ENCODE data around the gene TTLL11.

TTLL11 gene

GRCh38 chr9:122084026-122084675 lies 9.0 kb downstream of the TTLL11 start:
- Histone ChIP-seq H3K4me1 (ENCODE audit: insufficient read depth, low read length, poor library complexity, severe bottlenecking) (no peaks in the 10 kb centered on the region), H3K27me3 (ENCODE audit: insufficient read depth, low read length, poor library complexity, severe bottlenecking) (no peaks in the 10 kb centered on the region), H2AFZ (ENCODE audit: low read length) (no peak overlapping the region), H3K9me3 (ENCODE audit: insufficient read depth, low read depth, low read length) (no peaks in the 10 kb centered on the region), H3K4me2 (ENCODE audit: low read depth, low read length, poor library complexity, severe bottlenecking) (no peak overlapping the region), H3K36me3 (ENCODE audit: insufficient read depth, low read length) (no peaks in the 10 kb centered on the region), H3F3A (ENCODE audit: low read depth) (no peaks in the 10 kb centered on the region), H3K9ac (ENCODE audit: low read depth, low read length, poor library complexity, severe bottlenecking) (no peak overlapping the region), H3K4me3 (ENCODE audit: low read length, poor library complexity, severe bottlenecking) (no peak overlapping the region), H4K20me1 (ENCODE audit: insufficient read depth, low read length, poor library complexity, severe bottlenecking) (no peaks in the 10 kb centered on the region), H3K9me2 (replicated peaks; ENCODE audit: low read depth, low read length) (no peaks in the 10 kb centered on the region), H3K79me2 (ENCODE audit: insufficient read depth, low read length) (no peaks in the 10 kb centered on the region)
- TF ChIP-seq, protein P1, sequence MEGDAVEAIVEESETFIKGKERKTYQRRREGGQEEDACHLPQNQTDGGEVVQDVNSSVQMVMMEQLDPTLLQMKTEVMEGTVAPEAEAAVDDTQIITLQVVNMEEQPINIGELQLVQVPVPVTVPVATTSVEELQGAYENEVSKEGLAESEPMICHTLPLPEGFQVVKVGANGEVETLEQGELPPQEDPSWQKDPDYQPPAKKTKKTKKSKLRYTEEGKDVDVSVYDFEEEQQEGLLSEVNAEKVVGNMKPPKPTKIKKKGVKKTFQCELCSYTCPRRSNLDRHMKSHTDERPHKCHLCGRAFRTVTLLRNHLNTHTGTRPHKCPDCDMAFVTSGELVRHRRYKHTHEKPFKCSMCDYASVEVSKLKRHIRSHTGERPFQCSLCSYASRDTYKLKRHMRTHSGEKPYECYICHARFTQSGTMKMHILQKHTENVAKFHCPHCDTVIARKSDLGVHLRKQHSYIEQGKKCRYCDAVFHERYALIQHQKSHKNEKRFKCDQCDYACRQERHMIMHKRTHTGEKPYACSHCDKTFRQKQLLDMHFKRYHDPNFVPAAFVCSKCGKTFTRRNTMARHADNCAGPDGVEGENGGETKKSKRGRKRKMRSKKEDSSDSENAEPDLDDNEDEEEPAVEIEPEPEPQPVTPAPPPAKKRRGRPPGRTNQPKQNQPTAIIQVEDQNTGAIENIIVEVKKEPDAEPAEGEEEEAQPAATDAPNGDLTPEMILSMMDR (conservative IDR thresholded peaks at IDR 0.05; ENCODE audit: low read length): no peak
- TF ChIP-seq EZH2phosphoT487 (IDR thresholded peaks at IDR 0.05; ENCODE audit: borderline replicate concordance): no peak

- H3K36me3 ChIP-seq (ENCODE audit: insufficient read depth, low read length): no peaks in the 10 kb centered on the region
- TF ChIP-seq EZH2phosphoT487 (IDR thresholded peaks at IDR 0.05; ENCODE audit: borderline replicate concordance): no peak
- TF ChIP-seq, protein P1 (conservative IDR thresholded peaks at IDR 0.05; ENCODE audit: low read length): no peak
Measured at GRCh38 chr9:122080986-122081385, 12.1 kb downstream of the TTLL11 start.

GRCh38 chr9:122078557-122078956 lies 14.6 kb downstream of the TTLL11 start:
- TF ChIP-seq EZH2phosphoT487 (IDR thresholded peaks at IDR 0.05; ENCODE audit: borderline replicate concordance): no peak
- TF ChIP-seq, protein P1 (conservative IDR thresholded peaks at IDR 0.05; ENCODE audit: low read length): no peak
- no peaks in the 10 kb centered on the region for H3K79me2 ChIP-seq (ENCODE audit: insufficient read depth, low read length)
- no peak overlapping the region for H3K4me2 ChIP-seq (ENCODE audit: low read depth, low read length, poor library complexity, severe bottlenecking)
- no peak overlapping the region for H3K9ac ChIP-seq (ENCODE audit: low read depth, low read length, poor library complexity, severe bottlenecking)
- no peaks in the 10 kb centered on the region for H3K4me1 ChIP-seq (ENCODE audit: insufficient read depth, low read length, poor library complexity, severe bottlenecking)
- no peaks in the 10 kb centered on the region for H4K20me1 ChIP-seq (ENCODE audit: insufficient read depth, low read length, poor library complexity, severe bottlenecking)
- H2AFZ ChIP-seq (ENCODE audit: low read length): no peak overlapping the region
- H3K9me2 ChIP-seq (replicated peaks; ENCODE audit: low read depth, low read length): no peaks in the 10 kb centered on the region
- H3K27me3 ChIP-seq (ENCODE audit: insufficient read depth, low read length, poor library complexity, severe bottlenecking): no peaks in the 10 kb centered on the region
- H3K36me3 ChIP-seq (ENCODE audit: insufficient read depth, low read length): no peaks in the 10 kb centered on the region
- H3F3A ChIP-seq (ENCODE audit: low read depth): no peaks in the 10 kb centered on the region
- no peaks in the 10 kb centered on the region for H3K9me3 ChIP-seq (ENCODE audit: insufficient read depth, low read depth, low read length)
- no peak overlapping the region for H3K4me3 ChIP-seq (ENCODE audit: low read length, poor library complexity, severe bottlenecking)

More at GRCh38 chr9:122080986-122081385, 12.1 kb downstream of the TTLL11 start:
- Histone ChIP-seq H4K20me1 (ENCODE audit: insufficient read depth, low read length, poor library complexity, severe bottlenecking) (no peaks in the 10 kb centered on the region), H3K4me2 (ENCODE audit: low read depth, low read length, poor library complexity, severe bottlenecking) (no peak overlapping the region), H2AFZ (ENCODE audit: low read length) (no peak overlapping the region), H3K79me2 (ENCODE audit: insufficient read depth, low read length) (no peaks in the 10 kb centered on the region), H3K4me1 (ENCODE audit: insufficient read depth, low read length, poor library complexity, severe bottlenecking) (no peaks in the 10 kb centered on the region), H3F3A (ENCODE audit: low read depth) (no peaks in the 10 kb centered on the region), H3K9me3 (ENCODE audit: insufficient read depth, low read depth, low read length) (no peaks in the 10 kb centered on the region), H3K9ac (ENCODE audit: low read depth, low read length, poor library complexity, severe bottlenecking) (no peak overlapping the region), H3K9me2 (replicated peaks; ENCODE audit: low read depth, low read length) (no peaks in the 10 kb centered on the region), H3K27me3 (ENCODE audit: insufficient read depth, low read length, poor library complexity, severe bottlenecking) (no peaks in the 10 kb centered on the region), H3K4me3 (ENCODE audit: low read length, poor library complexity, severe bottlenecking) (no peak overlapping the region)

Measured in Loucy (cell line).